A549 (cell line): ENCODE results near the gene STRADB. TPM values are rescaled to one million over a fixed set of nuclear protein-coding genes. Genes with fewer than 3 reads are reported as not detected.

Experiments used
- ATAC-seq, 2 experiments: fragments of 200-7000 bp in 1 of 2; fragments of >200 bp in 1 of 2; cut with Nextera tagmentation in 1 of 2; cut with Tn5 transposase in 1 of 2; 3 replicates each; pipeline versions ENCODE4 v1.8.0 to v1.9.1; 2018 to 2020; ENCODE audit warnings: mild to moderate bottlenecking in 1 of 2, moderate library complexity in 1 of 2
- CTCF ChIA-PET: fragments of 300-600 bp; sonication (Branson Sonifier 250); formaldehyde crosslinking; extraction: SDS; loops from one replicate; lab custom pipeline; 2021; ENCODE audit warnings: antibody characterized with exemption, inconsistent platforms; lab: Yijun Ruan, JAX
- POLR2A ChIA-PET: fragments of 350-600 bp; formaldehyde crosslinking; extraction: SDS; loops from one replicate; lab custom pipeline; 2021; ENCODE audit warnings: antibody characterized with exemption, inconsistent platforms; lab: Yijun Ruan, JAX
- DNase-seq, 2 experiments: peaks; one replicate each; pipeline versions ENCODE4 v3.0.0 to v3.0.0-alpha.2; 2011 to 2016; ENCODE audit warnings: low read depth in 1 of 2, low spot score in 1 of 2
- FAIRE-seq: peaks from 2 replicates; lab custom pipeline; 2011; peaks lifted over from hg19 to GRCh38; lab: Jason Lieb, UNC
- H3K27ac ChIP-seq, 2 experiments: fragments of >200 bp; sonication (Bioruptor Twin); formaldehyde crosslinking; 3 replicates each; pipeline ENCODE4 v1.5.1; 2016 to 2017
- H3K4me1 ChIP-seq: fragments of >200 bp; sonication (Bioruptor Twin); formaldehyde crosslinking; 3 replicates; pipeline ENCODE4 v1.6.1; 2016
- H3K4me2 ChIP-seq: fragments of >200 bp; sonication (Bioruptor Twin); formaldehyde crosslinking; 3 replicates; pipeline ENCODE4 v1.6.1; 2016
- H3K4me3 ChIP-seq: fragments of >200 bp; sonication (Bioruptor Twin); formaldehyde crosslinking; 3 replicates; pipeline ENCODE4 v1.5.1; 2016
- H3K9me3 ChIP-seq: fragments of >200 bp; sonication (Bioruptor Twin); formaldehyde crosslinking; 3 replicates; pipeline ENCODE4 v1.6.1; 2016
- BHLHE40 ChIP-seq: IDR thresholded peaks from 2 replicates; pipeline ENCODE4 v1.6.1; 2012; ENCODE audit warnings: low read depth, low read length, inconsistent platforms
- CEBPB ChIP-seq, 2 experiments: fragments of >200 bp in 1 of 2; sonication (Bioruptor Twin) in 1 of 2; formaldehyde crosslinking in 1 of 2; IDR thresholded peaks; 2 replicates each; pipeline ENCODE4 v1.6.1; 2012 to 2016
- CHD2 ChIP-seq: fragments of 150-350 bp; IDR thresholded peaks from 2 replicates; pipeline ENCODE4 v1.6.1; 2014; ENCODE audit warnings: low read length; ENCODE audit not compliant: partially characterized antibody
- EP300 ChIP-seq, 2 experiments: fragments of >200 bp; sonication (Bioruptor Twin); formaldehyde crosslinking; IDR thresholded peaks; 2 replicates in 1 of 2; 3 replicates in 1 of 2; pipeline ENCODE4 v1.6.1; 2016 to 2017
- HEYL ChIP-seq: fragments of 250-450 bp; sonication (Bioruptor Pico); IDR thresholded peaks from 2 replicates; pipeline ENCODE4 v1.8.0; 2021; ENCODE audit warnings: mild to moderate bottlenecking, moderate library complexity
- HOXA7 ChIP-seq: fragments of 250-450 bp; sonication (Bioruptor Pico); IDR thresholded peaks from 2 replicates; pipeline ENCODE4 v1.5.0; 2020; ENCODE audit warnings: mild to moderate bottlenecking, moderate library complexity
- HOXB13 ChIP-seq: fragments of 250-450 bp; sonication (Bioruptor Pico); IDR thresholded peaks from 2 replicates; pipeline ENCODE4 v1.5.0; 2020; ENCODE audit warnings: low read depth, mild to moderate bottlenecking, moderate library complexity
- JUNB ChIP-seq: fragments of >200 bp; sonication (Bioruptor Twin); formaldehyde crosslinking; IDR thresholded peaks from 2 replicates; pipeline ENCODE4 v1.6.1; 2016
- MAFK ChIP-seq: fragments of 450-650 bp; IDR thresholded peaks from 2 replicates; pipeline ENCODE4 v1.6.1; 2014; ENCODE audit not compliant: partially characterized antibody
- RAD21 ChIP-seq, 2 experiments: fragments of >200 bp in 1 of 2; sonication (Bioruptor Twin) in 1 of 2; formaldehyde crosslinking in 1 of 2; IDR thresholded peaks in 1 of 2; conservative IDR thresholded peaks in 1 of 2; 2 replicates in 1 of 2; 3 replicates in 1 of 2; pipeline ENCODE4 v1.6.1; 2012 to 2018; ENCODE audit warnings: inconsistent platforms in 1 of 2
- SMC3 ChIP-seq: fragments of >200 bp; sonication (Bioruptor Twin); formaldehyde crosslinking; IDR thresholded peaks from 3 replicates; pipeline ENCODE4 v1.6.1; 2018; ENCODE audit warnings: inconsistent platforms
- USF2 ChIP-seq: fragments of 450-650 bp; IDR thresholded peaks from 2 replicates; pipeline ENCODE4 v1.6.1; 2014; ENCODE audit warnings: antibody characterized with exemption
- ZFP36 ChIP-seq: fragments of 450-650 bp; IDR thresholded peaks from 2 replicates; pipeline ENCODE4 v1.6.1; 2014; ENCODE audit warnings: borderline replicate concordance; ENCODE audit not compliant: partially characterized antibody
- WGBS: methylation state at CpG from one replicate; pipeline ENCODE4 v1.1.6; 2017; ENCODE audit errors: missing lambda C conversion rate; 5-methylcytosine and 5-hydroxymethylcytosine counted together
- polyA plus RNA-seq, 4 experiments: library from polyadenylated mRNA; depleted of rRNA in 3 of 4; stranded (reverse); fragments of >200 nt; fragmentation: RNase III in 1 of 4; extraction: RNeasy Plus Mini Kit Qiagen cat#74134 plus additional on column Dnase treatment in 1 of 4; gene quantifications; 2 replicates in 3 of 4; 3 replicates in 1 of 4; pipeline ENCODE4 v1.2.3, GENCODE V29; 2011 to 2017
- small RNA-seq, 6 experiments: library from RNA; depleted of rRNA; stranded (forward); fragments of <200 nt; gene quantifications; one replicate each; pipeline ENCODE3, GENCODE V24; 2012
- TF ChIP-seq, protein P1 (sequence below): fragments of >200 bp; sonication (Bioruptor Twin); formaldehyde crosslinking; IDR thresholded peaks from 3 replicates; pipeline ENCODE4 v1.5.1; 2016
- TF ChIP-seq, protein P2 (sequence below): fragments of 250-450 bp; sonication (Bioruptor Pico); IDR thresholded peaks from 2 replicates; pipeline ENCODE4 v1.5.0; 2020; ENCODE audit warnings: low read depth, mild to moderate bottlenecking, moderate library complexity

STRADB gene
- polyA plus RNA-seq, 2 of the 4 experiments (the other 2 are of a cell fraction) = 24.0 to 29.0 TPM

DNA sequence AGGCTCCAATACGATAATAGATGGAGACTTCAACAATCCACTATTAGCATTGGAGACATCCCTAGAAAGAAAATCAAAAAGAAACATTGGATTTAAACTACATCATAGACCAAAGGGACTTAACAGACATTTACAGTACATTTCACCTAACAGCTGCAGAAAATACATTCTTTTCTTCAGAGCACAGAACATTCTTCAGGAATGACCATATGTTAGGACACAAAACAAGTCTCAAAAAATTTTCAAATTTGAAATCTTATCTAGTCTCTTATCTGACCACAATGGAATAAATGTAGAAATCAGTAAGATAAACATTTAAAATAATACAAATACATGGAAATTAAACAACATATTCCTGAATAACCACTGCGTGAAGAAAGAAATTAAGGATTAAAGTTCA is 68.7 kb downstream of the STRADB start:
- Histone ChIP-seq H3K4me2 (no peak overlapping the region), H3K4me3 (no peak overlapping the region)
- POLR2A ChIA-PET = no interaction called here
- ATAC-seq = no peak
- no peak for FAIRE-seq
- CTCF ChIA-PET = interaction anchor here (0.9 kb wide), 1 partner anchor 30 kb away, joined by 4 read pairs; no protein-coding TSS in a partner anchor
- TF ChIP-seq ZFP36 (no peak), BHLHE40 (no peak), CEBPB (IDR thresholded peaks at IDR 0.05) (no peak), RAD21 (conservative IDR thresholded peaks at IDR 0.05 in 1 of 2, IDR thresholded peaks at IDR 0.05 in 1 of 2) (no peak), MAFK (no peak)
- TF ChIP-seq, all 56 proteins: peak for 0
- 84% methylated on average over 2 of the region's 2 CpGs for WGBS
- H3K9me3 ChIP-seq = peaks cover 16% of the 10 kb centered on the region; the same call in 2 of the 3 replicates
- no peaks in the 10 kb centered on the region for H3K4me1 ChIP-seq
- H3K27ac ChIP-seq = no peak overlapping the region
- DNase-seq = no peak

DNA sequence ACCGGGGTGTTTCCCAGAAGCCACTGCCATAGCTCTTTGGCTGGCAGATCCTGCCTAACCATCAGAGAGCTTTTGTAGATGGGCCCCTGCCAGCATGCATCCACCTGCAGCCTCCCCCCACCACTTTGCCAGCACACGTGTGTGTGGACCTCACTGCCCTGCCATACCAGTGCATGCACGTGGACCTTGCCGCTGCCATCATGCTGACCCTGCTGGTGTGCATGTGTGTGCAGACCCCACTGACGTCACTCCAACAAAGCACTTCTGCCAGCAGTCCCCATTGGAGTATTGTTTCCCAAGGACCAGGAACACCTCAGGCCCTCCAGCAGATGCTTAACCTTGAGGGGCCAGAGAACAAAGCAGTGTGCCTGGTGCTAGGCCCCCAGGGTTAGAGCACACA is 71.4 kb downstream of the STRADB start:
- H3K4me1 ChIP-seq = no peaks in the 10 kb centered on the region
- 20% methylated on average over 2 of the region's 5 CpGs for WGBS
- CTCF ChIA-PET = interaction anchor here (1.1 kb wide), 1 partner anchor 17 kb away, joined by 4 read pairs; no protein-coding TSS in a partner anchor
- no peak overlapping the region for H3K4me3 ChIP-seq
- no peak for FAIRE-seq
- DNase-seq = no peak
- peaks cover 18% of the 10 kb centered on the region; the same call in 2 of the 3 replicates for H3K9me3 ChIP-seq
- H3K4me2 ChIP-seq = no peak overlapping the region
- TF ChIP-seq CHD2 = no peak
- no peak for TF ChIP-seq EP300 (IDR thresholded peaks at IDR 0.05)
- no peak for TF ChIP-seq SMC3
- TF ChIP-seq, protein P1, sequence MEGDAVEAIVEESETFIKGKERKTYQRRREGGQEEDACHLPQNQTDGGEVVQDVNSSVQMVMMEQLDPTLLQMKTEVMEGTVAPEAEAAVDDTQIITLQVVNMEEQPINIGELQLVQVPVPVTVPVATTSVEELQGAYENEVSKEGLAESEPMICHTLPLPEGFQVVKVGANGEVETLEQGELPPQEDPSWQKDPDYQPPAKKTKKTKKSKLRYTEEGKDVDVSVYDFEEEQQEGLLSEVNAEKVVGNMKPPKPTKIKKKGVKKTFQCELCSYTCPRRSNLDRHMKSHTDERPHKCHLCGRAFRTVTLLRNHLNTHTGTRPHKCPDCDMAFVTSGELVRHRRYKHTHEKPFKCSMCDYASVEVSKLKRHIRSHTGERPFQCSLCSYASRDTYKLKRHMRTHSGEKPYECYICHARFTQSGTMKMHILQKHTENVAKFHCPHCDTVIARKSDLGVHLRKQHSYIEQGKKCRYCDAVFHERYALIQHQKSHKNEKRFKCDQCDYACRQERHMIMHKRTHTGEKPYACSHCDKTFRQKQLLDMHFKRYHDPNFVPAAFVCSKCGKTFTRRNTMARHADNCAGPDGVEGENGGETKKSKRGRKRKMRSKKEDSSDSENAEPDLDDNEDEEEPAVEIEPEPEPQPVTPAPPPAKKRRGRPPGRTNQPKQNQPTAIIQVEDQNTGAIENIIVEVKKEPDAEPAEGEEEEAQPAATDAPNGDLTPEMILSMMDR = no peak
- no peak for TF ChIP-seq MAFK
- TF ChIP-seq, protein P2, sequence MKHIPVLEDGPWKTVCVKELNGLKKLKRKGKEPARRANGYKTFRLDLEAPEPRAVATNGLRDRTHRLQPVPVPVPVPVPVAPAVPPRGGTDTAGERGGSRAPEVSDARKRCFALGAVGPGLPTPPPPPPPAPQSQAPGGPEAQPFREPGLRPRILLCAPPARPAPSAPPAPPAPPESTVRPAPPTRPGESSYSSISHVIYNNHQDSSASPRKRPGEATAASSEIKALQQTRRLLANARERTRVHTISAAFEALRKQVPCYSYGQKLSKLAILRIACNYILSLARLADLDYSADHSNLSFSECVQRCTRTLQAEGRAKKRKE = no peak
- H3K27ac ChIP-seq = no peak overlapping the region
- ATAC-seq = no peak
- POLR2A ChIA-PET = no interaction called here

- POLR2A ChIA-PET = no interaction called here
- CTCF ChIA-PET = no interaction called here
- 4% methylated on average over 1 of the region's 1 CpG for WGBS
- FAIRE-seq = no peak
- no peak for DNase-seq
- H3K4me1 ChIP-seq = no peaks in the 10 kb centered on the region
- H3K9me3 ChIP-seq = peaks cover 19% of the 10 kb centered on the region; the same call in 2 of the 3 replicates
- no peak overlapping the region for H3K4me2 ChIP-seq
- no peak overlapping the region for H3K4me3 ChIP-seq
- H3K27ac ChIP-seq = no peak overlapping the region
- no peak for TF ChIP-seq JUNB
- no peak for TF ChIP-seq USF2
- no peak for TF ChIP-seq HOXB13 (CRISPR knock-in tag)
- no peak for TF ChIP-seq HEYL (CRISPR knock-in tag)
- TF ChIP-seq HOXA7 (CRISPR knock-in tag) = no peak
- no peak for ATAC-seq
These were observed 72.0 kb downstream of the STRADB start for GRCh38 chr2:201523506-201523905.

Small RNAs within 50 kb of the gene (small RNA-seq; reads per million reads assigned to genes)
- 0 reads per million in 6 experiments for gene RF00019

Other genes starting within 250 kb of the STRADB start
- 57.9 and 65.2 TPM in 2 replicates for gene CASP8, start 191.2 kb upstream of the STRADB start, polyA plus RNA-seq (2011; rRNA removed)
- 39.0 to 40.2 TPM (median 40.0 TPM) in 3 replicates for gene CASP8, start 191.2 kb upstream of the STRADB start, polyA plus RNA-seq (2017; fragmentation: RNase III; extraction: RNeasy Plus Mini Kit Qiagen cat#74134 plus additional on column Dnase treatment)
- 0.36 and 0.38 TPM in 2 replicates for gene FLACC1, start 94.4 kb upstream of the STRADB start, polyA plus RNA-seq (2011; rRNA removed)
- gene FLACC1, start 94.4 kb upstream of the STRADB start, polyA plus RNA-seq (2017; fragmentation: RNase III; extraction: RNeasy Plus Mini Kit Qiagen cat#74134 plus additional on column Dnase treatment) = 0.07 to 0.26 TPM (median 0.09 TPM) in 3 replicates
- gene TRAK2, start 282 bp upstream of the STRADB start, polyA plus RNA-seq (2011; rRNA removed) = 22.4 and 23.2 TPM in 2 replicates
- gene TRAK2, start 282 bp upstream of the STRADB start, polyA plus RNA-seq (2017; fragmentation: RNase III; extraction: RNeasy Plus Mini Kit Qiagen cat#74134 plus additional on column Dnase treatment) = 10.2 to 10.8 TPM (median 10.4 TPM) in 3 replicates
- gene TMEM237, start 191.8 kb downstream of the STRADB start, polyA plus RNA-seq (2011; rRNA removed) = 34.8 and 37.1 TPM in 2 replicates
- gene TMEM237, start 191.8 kb downstream of the STRADB start, polyA plus RNA-seq (2017; fragmentation: RNase III; extraction: RNeasy Plus Mini Kit Qiagen cat#74134 plus additional on column Dnase treatment) = 15.7 to 20.1 TPM (median 19.6 TPM) in 3 replicates
- 0.06 and 0.12 TPM in 2 replicates for gene MPP4, start 246.9 kb downstream of the STRADB start, polyA plus RNA-seq (2011; rRNA removed)
- gene MPP4, start 246.9 kb downstream of the STRADB start, polyA plus RNA-seq (2017; fragmentation: RNase III; extraction: RNeasy Plus Mini Kit Qiagen cat#74134 plus additional on column Dnase treatment) = 0.16 to 0.21 TPM (median 0.19 TPM) in 3 replicates